ENCODE measurements around the gene MUS81. TPM values are rescaled to one million over a fixed set of nuclear protein-coding genes. Genes with fewer than 3 reads are reported as not detected.
A peak's percentile ranks its signal among the peaks of the same experiment; 100 is the strongest.

The MUS81 gene
- total and polyA plus RNA-seq, 2 experiments from 2014 or later = 23.8 to 47.0 TPM

DNA sequence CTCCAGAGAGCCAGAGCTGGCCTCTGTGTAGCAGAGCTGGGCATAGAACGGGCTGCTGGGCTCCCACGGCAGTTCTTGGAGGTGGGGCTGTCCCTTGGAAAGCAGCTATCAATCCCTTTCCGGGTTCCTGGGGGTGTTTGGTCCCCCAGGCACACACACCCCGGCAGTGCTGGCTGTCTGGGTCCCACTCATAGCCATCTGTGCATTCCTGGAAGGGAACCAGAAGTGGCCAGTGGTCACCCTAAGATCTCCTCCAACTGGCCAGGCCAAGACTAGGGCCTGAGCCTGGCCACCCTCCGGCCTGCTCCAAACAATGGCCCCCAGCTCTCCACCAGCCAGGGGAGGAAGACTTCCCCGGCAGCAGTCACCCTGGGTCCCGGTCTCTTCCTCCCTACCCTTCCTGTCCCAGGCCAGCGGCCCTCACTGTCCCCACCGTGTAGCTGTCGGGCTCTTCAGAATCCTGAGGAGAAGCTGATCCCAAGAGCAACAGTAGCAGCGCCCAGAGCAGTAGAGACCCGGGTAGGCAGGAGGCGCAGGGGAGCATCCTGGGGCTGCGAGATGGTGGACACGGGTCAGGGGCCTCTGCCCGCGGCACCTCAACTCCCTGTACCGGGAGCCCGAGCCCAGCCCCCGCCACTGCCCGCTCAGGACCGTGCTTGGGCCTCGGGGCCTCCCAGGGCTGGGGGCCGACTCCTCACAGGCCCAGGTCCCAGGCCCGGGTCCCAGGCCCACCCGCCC is 11.7 kb downstream of the MUS81 start:
- 31% methylated on average over 18 of the region's 26 CpGs for WGBS (ENCODE audit: low lambda C conversion rate, missing lambda C conversion rate)
- Histone ChIP-seq H3K27ac (peak overlapping the region; percentile 65), H3K79me2 (no peaks in the 10 kb centered on the region), H3K9me3 (ENCODE audit: low read depth) (no peaks in the 10 kb centered on the region), H2AFZ (peak overlapping the region; percentile 52), H3K4me3 (peak overlapping the region; percentile 58), H3K4me2 (peak overlapping the region; percentile 99), H3K36me3 (replicated peaks; ENCODE audit: insufficient read depth, low read depth) (no peaks in the 10 kb centered on the region), H3K9me2 (replicated peaks; ENCODE audit: insufficient read depth) (no peaks in the 10 kb centered on the region), H3K27me3 (no peaks in the 10 kb centered on the region), H4K20me1 (ENCODE audit: insufficient read depth, poor library complexity, severe bottlenecking) (no peaks in the 10 kb centered on the region), H3K4me1 (ENCODE audit: insufficient read depth) (no peaks in the 10 kb centered on the region)
- no peak for TF ChIP-seq EZH2phosphoT487 (IDR thresholded peaks at IDR 0.05; ENCODE audit: low read depth, severe bottlenecking, unreplicated experiment)
- TF ChIP-seq EZH2 (IDR thresholded peaks at IDR 0.05; ENCODE audit: borderline replicate concordance) = no peak
- TF ChIP-seq, protein P1, sequence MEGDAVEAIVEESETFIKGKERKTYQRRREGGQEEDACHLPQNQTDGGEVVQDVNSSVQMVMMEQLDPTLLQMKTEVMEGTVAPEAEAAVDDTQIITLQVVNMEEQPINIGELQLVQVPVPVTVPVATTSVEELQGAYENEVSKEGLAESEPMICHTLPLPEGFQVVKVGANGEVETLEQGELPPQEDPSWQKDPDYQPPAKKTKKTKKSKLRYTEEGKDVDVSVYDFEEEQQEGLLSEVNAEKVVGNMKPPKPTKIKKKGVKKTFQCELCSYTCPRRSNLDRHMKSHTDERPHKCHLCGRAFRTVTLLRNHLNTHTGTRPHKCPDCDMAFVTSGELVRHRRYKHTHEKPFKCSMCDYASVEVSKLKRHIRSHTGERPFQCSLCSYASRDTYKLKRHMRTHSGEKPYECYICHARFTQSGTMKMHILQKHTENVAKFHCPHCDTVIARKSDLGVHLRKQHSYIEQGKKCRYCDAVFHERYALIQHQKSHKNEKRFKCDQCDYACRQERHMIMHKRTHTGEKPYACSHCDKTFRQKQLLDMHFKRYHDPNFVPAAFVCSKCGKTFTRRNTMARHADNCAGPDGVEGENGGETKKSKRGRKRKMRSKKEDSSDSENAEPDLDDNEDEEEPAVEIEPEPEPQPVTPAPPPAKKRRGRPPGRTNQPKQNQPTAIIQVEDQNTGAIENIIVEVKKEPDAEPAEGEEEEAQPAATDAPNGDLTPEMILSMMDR (IDR thresholded peaks at IDR 0.05; ENCODE audit: poor library complexity) = no peak
- DNase-seq (ENCODE audit: low spot score) = peak; percentile 68

DNA sequence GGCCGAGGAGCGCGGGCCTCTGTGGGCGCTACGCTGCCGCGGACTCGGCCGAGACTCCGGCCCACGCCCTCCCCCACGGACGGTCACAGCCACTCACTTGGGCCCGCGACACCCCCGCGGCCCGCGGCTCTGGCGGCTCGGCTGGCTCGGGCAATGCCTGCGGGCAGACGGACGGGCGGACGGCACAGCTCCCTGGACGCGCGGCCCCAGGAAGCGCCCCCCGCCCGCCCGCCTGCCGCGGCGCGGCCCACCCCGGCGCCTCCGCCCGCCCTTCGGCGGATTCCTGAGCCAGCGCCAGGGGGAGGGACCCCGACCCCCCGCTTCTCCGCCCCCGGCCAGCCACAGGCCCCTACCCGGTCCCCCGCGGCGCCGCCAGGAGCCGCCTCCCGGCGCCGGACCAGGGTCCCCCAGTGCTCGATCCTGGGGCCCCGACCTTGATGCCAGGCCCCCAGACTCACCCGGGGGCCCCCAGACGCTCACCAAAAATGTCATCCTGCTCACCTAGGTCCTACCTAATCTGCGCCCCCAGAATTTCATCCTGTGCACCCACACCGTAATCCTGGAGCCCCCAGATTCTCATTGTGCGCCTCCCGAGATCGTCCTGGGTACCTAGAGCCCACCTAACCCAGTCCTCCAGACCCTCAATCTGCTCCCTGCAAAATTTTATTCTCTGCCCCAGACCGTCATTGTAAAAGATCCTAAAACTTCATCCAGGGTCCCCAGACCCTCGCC is 12.5 kb downstream of the MUS81 start, which contains the start of gene EFEMP2:
TSS of gene EFEMP2 (minus strand) at position 215 of the 732 bp plus-strand sequence. CDS start 446 bp downstream, outside the sequence.
- H3K9me2 ChIP-seq (replicated peaks; ENCODE audit: insufficient read depth) = no peaks in the 10 kb centered on the region
- peak within 1 kb of the TSS; percentile 52 for H2AFZ ChIP-seq
- DNase-seq (ENCODE audit: low spot score) = peak; percentile 73
- WGBS (ENCODE audit: low lambda C conversion rate, missing lambda C conversion rate) = 1% methylated on average over 43 of the region's 69 CpGs
- peak within 1 kb of the TSS; percentile 58 for H3K4me3 ChIP-seq
- H3K36me3 ChIP-seq (replicated peaks; ENCODE audit: insufficient read depth, low read depth) = no peaks in the 10 kb centered on the region
- TF ChIP-seq EZH2phosphoT487 (IDR thresholded peaks at IDR 0.05; ENCODE audit: low read depth, severe bottlenecking, unreplicated experiment) (no peak), EZH2 (IDR thresholded peaks at IDR 0.05; ENCODE audit: borderline replicate concordance) (no peak)
- TF ChIP-seq, protein P1 (IDR thresholded peaks at IDR 0.05; ENCODE audit: poor library complexity) = no peak
- H4K20me1 ChIP-seq (ENCODE audit: insufficient read depth, poor library complexity, severe bottlenecking) = no peaks in the 10 kb centered on the region
- H3K27ac ChIP-seq = peak within 1 kb of the TSS; percentile 80
- no peaks in the 10 kb centered on the region for H3K27me3 ChIP-seq
- peak within 1 kb of the TSS; percentile 99 for H3K4me2 ChIP-seq
- no peaks in the 10 kb centered on the region for H3K9me3 ChIP-seq (ENCODE audit: low read depth)
- no peaks in the 10 kb centered on the region for H3K79me2 ChIP-seq
- H3K4me1 ChIP-seq (ENCODE audit: insufficient read depth) = no peaks in the 10 kb centered on the region

DNA sequence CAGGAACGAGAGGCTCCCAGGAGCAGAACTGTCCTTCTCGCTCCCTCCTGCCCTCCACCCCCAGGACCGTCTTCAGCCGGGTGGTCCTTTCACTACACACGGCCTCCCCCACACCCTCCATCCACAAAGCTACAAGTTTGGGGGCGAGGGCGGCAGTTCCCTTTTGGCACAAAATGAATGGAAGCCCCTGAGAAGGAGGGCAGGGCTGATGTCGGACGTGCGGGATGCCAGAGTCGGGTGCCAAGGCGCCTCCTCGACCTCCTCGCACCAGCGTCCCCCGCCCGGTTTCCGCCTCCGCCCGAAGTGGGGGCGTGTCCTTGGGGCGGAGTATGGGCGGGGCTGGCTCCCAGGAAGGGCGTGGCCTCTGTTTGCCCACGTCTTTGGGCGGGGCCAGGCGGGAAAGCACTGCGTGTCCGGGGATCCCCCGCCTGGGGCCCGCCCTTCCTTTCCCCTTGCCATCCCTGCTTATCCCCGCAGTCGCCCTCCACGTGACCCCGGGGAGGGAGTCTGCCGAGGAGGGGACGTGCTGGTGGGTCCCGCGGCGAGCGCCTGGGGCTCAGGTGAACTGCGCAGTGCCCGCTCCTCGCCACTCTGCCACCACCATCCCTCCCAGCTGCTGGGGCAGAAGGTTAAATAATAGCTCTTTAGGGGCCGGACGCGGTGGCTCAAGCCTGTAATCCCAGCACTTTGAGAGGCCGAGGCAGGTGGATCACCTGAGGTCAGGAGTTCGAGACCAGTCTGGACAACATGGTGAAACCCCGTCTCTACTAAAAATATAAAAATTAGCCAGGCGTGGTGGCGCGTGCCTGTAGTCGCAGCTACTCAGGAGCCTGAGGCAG is 13.3 kb downstream of the MUS81 start:
- peak; percentile 98 for DNase-seq (ENCODE audit: low spot score)
- H4K20me1 ChIP-seq (ENCODE audit: insufficient read depth, poor library complexity, severe bottlenecking) = no peaks in the 10 kb centered on the region

More for the DNA sequence above, 13.3 kb downstream of the MUS81 start:
- no peaks in the 10 kb centered on the region for H3K4me1 ChIP-seq (ENCODE audit: insufficient read depth)
- peak overlapping the region; percentile 58 for H3K4me3 ChIP-seq
- TF ChIP-seq, protein P1 (IDR thresholded peaks at IDR 0.05; ENCODE audit: poor library complexity) = no peak
- TF ChIP-seq EZH2phosphoT487 (IDR thresholded peaks at IDR 0.05; ENCODE audit: low read depth, severe bottlenecking, unreplicated experiment) = no peak
- no peak for TF ChIP-seq EZH2 (IDR thresholded peaks at IDR 0.05; ENCODE audit: borderline replicate concordance)
- WGBS (ENCODE audit: low lambda C conversion rate, missing lambda C conversion rate) = 15% methylated on average over 39 of the region's 54 CpGs
- H3K27me3 ChIP-seq = no peaks in the 10 kb centered on the region
- peak overlapping the region; percentile 99 for H3K4me2 ChIP-seq
- H2AFZ ChIP-seq = peak overlapping the region; percentile 52
- no peaks in the 10 kb centered on the region for H3K36me3 ChIP-seq (replicated peaks; ENCODE audit: insufficient read depth, low read depth)
- no peaks in the 10 kb centered on the region for H3K79me2 ChIP-seq
- H3K9me3 ChIP-seq (ENCODE audit: low read depth) = no peaks in the 10 kb centered on the region
- peak overlapping the region; percentile 80 for H3K27ac ChIP-seq
- H3K9me2 ChIP-seq (replicated peaks; ENCODE audit: insufficient read depth) = no peaks in the 10 kb centered on the region
